ENCODE results near the gene COMP.

COMP gene

DNA sequence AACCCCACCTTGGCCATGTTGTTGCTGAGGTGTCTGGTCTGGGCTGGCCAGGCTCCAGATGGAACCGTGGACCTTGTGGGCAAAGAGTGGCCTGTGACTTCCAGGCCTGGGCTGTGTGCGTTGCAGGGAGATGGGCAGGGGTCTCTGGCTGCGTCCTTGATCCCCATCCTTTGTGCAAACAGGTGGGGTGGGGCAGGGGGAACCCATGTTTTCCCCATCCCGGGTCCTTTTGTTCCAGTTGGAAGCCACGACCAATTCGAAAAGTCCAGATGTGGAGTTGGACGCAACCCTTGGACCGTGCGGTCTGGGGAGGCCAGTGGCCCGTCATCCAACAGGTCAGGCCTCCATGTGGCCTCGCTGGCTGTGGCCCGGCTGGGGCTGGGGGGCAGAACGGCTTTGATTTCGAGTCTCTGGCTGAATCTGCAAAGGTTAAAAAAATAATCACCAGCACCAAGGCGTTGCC is 13.1 kb upstream of the COMP start:
- DNase-seq (ENCODE audit: low read depth, low spot score), result no peak

DNA sequence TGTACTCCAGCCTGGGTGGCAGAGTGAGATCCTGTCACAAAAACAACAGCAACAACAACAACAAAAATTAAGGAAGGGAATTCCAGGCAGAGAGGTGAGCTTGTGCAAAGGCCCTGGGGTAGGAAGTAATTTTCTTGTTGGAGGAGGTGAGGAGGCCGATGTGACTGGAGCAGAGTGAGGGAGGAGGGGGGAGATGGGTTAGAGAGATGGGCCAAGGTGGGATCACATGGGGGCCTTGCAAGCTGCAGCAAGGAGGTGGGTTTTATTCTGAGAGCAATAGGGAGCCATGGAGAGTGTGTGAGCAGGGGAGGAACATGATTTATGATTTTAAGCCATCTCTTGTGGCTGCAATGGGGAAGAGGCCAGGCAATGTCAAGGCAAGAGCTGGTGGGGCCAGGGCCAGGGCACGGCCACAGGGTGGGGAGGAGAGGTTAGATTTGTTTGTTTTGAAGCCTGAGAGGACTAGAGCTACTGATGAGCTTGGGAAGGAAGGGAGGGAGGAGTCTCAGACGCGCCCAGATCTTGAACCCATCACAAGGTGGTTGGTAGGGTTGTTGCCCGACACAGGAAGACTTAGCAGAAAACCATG is 12.5 kb upstream of the COMP start:
- no peak for DNase-seq (ENCODE audit: low read depth, low spot score)

DNA sequence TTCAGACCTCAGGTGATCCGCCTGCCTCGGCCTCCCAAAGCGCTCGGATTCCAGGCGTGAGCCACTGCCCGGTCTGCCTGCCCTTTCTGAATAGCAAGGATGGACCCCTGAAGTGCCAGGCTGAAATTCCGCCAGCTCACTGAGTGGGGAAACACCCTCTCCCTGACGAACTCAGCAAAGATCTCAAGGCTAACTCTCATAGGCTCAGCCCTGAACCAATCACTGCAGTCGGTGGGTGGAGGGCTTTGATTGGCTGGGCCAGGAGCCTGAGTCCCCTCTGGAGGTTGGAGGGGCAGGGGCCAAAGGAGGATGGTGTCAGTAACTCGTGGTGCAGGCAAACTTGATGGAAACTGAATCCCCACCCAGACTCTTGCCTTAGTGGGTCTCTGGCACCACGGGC is 11.2 kb upstream of the COMP start:
- DNase-seq (ENCODE audit: low read depth, low spot score), result no peak

DNA sequence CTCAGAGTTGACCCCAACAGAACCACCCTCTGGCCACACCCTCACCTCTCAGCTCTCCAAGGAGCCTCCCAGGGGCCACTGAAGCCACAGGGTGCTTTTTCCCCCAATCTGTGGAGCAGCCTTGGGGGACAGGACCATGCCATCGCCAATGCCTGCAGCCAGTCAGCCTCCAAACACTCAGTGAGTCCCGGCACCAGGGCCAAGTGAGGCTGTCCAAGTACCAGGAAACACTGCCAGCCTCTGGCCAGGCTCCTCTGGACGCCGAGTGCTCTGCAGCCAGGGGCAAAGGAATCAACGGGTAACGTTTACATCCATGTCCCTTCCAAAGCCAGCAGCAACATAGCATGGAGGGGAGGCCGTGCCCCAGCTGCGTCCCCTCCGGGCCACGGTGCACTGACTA is 9.5 kb upstream of the COMP start:
- DNase-seq (ENCODE audit: low read depth, low spot score), result no peak

DNA sequence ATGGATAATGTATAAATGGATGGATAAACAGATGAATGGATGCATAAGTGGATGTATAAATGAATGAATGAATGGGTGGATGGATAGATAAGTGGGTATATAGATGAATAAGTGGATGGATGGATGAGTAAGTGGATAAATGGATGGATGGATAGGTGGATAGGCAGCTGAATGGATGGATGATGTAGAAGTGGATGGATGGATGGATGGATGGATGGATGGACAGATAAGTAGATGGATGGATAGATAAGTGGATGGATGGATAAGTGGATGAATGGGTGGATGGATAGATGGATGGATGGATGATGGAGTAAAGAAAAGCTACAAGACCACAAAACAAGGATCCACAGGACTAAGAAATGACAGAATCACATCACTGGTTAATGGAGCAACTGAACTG is 9.0 kb upstream of the COMP start:
- no peak for DNase-seq (ENCODE audit: low read depth, low spot score)

DNA sequence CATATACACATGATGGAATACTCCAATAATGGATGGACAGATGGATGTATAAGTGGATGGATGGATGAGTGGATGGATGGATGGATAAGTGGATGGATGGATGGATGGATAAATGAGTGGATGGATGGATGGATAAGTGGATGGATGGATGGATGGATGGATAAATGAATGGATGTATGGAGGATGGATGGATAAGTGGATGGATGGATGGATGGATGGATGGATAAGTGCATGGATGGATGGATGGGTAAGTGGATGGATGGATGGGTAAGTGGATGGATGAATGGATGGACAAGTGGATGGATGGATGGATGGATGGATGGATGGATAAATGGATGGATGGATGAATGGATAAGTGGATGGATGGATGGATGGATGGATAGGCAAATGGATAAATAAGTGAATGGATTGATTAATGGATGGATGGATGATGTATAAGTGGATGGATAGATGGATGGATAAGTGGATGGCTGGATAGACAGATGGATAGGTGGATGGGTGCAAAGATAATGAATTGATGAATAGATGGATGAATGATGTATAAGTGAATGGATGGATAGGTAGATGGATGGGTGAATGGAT is 8.4 kb upstream of the COMP start:
- DNase-seq (ENCODE audit: low read depth, low spot score), result no peak

DNA sequence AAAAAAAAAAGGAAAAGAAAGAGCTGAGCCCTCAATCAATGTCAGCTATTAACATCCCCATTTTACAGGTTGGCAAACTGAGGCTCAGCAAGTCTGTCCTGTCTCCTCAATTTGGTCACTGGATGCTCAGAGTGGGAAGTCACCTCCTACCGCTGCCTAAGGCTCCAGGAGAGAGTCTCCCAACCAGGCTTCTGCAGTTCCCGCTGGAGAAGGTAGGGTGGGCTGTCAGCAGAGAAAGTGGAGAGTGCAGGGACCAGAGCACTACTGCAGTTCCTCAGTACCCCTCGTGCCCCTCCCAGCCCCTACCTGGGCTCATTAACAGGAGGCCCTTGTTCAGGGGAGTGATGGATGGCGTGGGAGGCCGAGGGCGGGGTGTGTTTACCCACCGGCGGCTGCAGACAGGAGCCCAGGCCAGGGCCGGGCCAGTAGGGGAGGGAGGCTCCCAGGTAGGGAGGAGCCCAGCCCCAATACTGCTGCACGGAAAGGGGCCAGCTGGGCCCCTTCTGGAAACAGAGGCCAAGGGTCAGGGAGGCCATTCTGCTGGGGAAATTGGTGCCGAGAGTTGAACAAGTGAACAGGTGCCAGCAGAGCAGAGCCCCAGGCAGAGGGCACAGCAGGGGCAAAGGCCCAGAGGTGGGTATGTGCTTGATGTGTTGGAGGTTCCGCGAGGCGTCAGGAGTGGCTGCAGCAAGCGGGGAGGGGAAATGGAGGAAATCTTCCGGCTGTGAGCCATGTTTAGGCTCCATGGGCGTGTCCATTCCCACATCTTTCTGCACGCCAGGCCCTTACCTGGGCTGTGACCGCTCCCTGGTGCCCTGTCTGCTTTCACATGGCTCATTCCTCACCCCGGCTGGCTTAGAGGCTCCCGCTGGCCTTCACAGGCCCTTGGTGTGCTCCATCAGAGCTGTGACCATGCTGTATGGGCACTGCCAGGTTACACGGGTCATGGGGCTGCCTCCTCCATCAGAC is 7.6 kb upstream of the COMP start:
- DNase-seq (ENCODE audit: low read depth, low spot score), result no peak

DNA sequence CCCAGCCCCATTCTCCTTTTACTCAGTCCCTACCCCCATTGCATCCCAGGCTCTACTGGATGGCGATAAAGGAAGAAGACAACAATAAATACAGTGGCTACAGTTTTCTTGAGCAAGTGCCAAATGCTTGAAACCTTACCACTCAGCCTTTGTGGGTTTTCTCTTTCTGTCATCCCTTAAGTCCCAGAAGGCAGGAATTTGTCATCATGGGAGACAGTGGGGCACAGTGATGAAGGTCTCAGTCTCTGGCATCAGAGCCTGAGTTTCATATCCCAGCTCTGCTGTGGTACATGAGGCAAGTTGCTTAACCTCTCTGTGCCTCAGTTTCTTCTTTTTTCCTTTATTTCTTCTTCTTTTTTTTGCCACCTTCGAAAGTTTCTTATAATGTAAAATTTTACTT is 5.1 kb upstream of the COMP start:
- no peak for DNase-seq (ENCODE audit: low read depth, low spot score)

DNA sequence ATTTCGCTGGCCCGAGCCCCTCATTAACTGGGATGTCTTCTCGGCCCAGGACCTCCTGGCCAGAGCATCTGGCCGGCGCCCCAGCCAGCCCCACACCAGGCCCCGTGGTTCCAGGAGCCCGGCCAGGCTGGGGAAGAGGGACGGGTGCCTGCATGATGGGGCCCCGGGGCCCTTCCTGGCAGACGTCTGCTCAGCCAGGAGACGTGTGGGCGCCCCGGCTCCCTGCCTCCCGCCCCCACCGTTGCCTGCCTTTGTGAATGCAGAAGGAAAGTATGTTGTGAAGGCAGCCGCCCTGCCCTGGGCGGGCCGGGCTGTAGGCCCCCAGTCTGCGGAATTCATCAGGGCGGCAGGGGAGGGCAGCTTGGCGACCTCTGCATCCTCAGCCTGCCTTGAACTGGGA is 4.4 kb upstream of the COMP start:
- DNase-seq (ENCODE audit: low read depth, low spot score), result no peak

DNA sequence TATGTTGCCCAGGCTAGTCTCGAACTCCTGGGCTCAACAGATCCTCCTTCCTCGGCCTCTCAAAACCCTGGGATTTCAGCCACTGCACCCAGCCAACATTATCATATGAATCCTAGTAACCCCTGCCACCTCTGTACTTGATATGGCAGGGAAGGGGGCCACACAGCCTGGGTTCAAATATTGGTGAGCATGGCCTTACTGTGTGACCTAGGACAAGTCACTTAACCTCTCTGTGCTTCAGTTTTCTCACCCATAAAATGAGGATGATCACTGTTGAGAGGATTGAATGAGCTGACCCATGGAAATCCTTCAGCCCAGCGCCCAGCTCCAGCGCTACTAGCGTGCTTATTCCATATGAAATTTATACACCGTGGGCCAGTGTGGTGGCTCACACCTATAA is 3.6 kb upstream of the COMP start:
- DNase-seq (ENCODE audit: low read depth, low spot score), result no peak

DNA sequence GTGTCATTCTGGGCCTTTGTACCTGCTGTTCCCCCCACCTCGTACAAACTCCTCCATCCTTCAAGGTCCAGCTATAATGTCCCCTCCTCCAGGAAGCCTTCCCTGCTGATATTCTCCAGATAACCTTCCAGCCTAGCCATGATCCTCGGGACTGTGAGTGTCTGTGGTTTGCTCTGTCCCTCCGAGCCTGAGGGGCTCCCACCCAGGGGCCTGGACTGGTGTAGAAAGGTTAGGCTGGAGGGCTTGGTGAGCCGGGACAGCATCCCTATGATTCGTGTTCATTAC is 2.9 kb upstream of the COMP start:
- DNase-seq (ENCODE audit: low read depth, low spot score), result no peak

DNA sequence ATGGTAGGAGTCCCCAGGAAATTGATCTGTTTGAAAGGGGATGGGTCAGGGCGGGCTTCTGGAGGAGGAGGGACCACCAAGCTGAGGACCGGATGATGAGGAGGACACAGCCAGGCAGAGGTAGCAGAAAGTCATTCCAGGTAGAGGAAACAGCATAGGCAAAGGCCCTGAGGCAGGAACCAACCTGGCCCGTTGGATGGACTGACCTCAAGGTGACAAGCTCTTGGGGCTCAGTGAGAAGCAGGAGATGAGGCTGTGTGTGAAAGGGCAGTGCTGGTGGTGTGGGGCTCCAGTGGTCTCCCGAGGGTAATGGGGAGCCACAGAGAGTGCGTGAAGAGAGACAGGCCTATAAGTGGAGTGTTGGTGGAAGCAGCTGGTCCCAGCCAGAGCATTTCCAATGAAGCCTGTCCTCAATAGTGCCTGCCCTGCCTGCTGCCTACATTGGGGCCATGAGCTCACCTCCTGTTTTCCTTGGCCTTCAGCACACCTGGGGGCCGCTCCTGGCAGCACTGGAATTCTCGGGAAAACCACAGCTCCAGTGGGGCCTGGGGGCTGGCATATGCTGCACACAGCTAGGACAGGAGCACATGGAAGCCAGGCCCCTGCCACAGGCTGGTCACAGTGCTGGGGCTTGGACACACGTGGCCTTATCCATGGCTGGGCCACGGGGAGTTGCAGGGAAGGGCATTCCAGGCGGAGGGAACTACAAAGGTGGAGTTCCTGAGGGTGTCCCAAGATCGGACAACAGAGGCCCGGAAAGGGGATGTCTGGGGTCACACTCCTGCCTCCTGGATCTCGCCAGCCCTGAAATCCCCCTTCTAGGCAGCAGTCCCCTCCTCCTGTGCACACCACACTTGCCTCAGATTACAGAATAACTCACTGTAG is 2.3 kb upstream of the COMP start:
- no peak for DNase-seq (ENCODE audit: low read depth, low spot score)

DNA sequence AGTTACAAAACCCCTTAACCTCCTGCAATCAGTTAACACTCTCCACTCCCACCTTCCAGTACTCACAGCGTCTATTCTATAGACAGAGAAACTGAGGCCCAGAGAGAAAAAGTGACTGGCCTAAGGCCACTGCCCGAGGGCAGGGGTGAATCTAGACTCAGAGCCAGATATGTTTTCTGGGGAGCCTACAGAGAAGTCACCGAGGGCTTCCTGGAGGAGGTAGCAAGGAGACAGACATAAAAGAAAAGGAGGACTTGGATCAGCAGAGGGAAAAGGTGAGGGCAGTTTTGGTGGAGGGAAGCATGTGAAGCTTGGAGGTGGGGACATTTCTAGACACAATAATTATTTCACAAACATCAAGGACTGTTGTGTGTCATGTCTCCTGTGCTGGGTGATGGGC is 1.6 kb upstream of the COMP start:
- no peak for DNase-seq (ENCODE audit: low read depth, low spot score)

DNA sequence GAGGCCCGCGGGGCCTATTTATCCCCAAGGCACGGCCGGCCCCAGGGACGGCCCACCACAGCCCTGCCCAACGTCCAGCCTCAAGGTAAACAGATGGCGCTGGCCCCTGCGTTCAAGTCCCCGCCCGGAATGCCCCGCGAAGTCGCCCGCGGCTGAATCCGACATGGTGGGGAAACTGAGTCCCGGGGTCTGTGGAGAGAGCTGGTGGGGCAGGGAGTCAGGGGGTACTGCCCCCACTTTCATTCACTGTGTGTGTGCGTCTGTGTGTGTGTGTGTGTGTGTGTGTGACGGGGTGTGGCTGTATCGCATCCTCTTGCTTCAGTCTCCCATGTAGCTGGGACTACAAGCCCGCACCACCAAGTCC is 192 bp upstream of the COMP start:
- DNase-seq (ENCODE audit: low read depth, low spot score), result no peak

DNA sequence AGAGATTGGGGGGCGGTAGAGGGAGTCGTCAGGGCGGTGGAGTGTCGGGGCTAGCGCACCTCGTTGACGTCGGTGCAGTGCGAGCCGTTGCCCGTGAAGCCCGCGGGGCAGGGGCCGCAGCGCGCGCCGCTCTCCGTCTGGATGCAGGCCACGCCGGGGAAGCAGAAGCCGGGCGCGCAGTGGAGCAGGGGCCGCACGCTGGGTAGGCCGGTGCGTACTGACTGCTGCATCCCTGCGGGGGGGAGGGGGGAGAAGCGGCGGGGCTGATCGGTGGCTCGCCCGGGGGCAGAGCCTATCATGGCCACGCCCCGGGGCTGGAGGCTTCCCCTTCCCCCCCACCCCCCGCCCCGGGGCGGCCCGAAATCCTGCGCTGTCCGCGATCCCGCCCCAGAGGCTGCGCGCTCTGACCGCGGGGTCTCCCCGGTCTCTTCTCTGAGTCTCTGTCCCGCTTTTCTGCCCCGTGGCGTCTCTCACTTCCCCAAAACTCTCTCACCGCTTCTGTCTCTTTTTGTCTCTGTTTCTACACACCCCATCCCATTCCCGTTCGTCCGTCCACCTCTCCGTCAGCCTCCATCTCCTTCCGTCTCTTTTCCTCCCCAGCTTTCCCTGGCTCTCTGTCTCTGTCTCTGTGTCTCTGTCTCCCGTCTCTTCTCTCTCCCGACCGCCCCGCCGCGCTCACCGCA is 1.1 kb downstream of the COMP start:
- no peak for DNase-seq (ENCODE audit: low read depth, low spot score)

DNA sequence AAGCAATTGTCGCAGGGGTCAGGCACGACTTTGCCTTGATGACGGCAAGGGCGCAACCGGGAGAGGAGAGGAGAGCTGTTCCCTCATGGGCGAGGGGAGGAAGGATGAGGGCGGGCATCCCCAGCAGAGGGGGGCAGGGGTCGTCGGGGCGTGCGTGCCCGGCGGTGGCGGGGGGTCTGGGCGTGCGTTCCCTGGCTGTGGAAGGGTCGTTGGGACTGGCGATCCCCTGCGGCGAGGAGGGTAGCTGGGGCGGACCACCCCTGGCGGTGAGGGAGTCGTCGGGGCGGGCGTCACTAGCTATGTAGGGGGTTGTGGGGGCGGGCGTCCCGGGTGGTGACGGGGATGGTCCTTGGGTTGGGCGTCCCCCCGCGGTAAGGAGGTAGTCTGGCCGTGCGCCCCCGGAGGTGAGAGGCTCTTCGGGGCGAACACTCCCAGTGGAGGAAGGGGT is 1.7 kb downstream of the COMP start:
- DNase-seq (ENCODE audit: low read depth, low spot score), result no peak

DNA sequence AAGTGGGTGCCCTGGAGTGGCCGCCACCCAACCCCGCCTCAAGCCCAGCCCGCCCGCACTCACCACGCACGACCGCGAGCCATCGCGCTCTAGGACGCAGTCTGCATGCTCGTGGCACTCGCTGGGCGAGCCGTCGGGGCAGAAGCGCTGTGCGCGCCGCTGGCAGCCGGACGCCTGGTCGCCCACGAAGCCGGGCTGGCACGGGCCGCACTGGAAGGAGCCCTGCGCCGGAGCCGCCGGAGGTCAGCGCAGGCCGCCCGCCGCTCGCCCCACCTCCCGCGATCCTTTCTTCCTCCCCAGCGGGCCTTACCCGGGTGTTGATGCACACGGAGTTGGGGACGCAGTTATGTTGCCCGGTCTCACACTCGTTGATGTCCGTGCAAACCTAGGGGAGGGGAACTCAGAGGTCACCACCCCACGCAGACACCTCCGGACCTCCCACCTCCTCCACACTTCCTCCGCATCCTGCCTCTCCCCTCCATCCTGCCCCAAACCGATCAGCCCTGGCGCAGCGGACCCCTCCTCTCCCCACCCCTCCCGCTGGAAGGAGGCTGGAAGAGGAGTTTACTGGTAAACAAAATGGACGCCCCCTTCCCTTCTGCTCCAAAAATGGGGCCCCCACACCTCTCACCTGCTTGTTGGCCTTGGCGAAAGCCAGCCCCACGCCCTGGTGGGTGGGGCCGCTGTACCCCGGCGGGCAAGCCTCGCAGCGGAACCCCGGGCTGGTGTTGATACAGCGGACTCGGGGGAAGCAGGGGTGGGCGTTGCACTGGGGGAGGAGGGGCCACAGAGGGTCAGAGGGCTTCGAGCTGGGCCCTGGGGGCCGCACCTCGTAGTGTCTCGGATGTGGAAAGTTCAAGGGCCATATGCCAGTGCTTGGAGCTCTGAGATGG is 2.3 kb downstream of the COMP start:
- no peak for DNase-seq (ENCODE audit: low read depth, low spot score)

DNA sequence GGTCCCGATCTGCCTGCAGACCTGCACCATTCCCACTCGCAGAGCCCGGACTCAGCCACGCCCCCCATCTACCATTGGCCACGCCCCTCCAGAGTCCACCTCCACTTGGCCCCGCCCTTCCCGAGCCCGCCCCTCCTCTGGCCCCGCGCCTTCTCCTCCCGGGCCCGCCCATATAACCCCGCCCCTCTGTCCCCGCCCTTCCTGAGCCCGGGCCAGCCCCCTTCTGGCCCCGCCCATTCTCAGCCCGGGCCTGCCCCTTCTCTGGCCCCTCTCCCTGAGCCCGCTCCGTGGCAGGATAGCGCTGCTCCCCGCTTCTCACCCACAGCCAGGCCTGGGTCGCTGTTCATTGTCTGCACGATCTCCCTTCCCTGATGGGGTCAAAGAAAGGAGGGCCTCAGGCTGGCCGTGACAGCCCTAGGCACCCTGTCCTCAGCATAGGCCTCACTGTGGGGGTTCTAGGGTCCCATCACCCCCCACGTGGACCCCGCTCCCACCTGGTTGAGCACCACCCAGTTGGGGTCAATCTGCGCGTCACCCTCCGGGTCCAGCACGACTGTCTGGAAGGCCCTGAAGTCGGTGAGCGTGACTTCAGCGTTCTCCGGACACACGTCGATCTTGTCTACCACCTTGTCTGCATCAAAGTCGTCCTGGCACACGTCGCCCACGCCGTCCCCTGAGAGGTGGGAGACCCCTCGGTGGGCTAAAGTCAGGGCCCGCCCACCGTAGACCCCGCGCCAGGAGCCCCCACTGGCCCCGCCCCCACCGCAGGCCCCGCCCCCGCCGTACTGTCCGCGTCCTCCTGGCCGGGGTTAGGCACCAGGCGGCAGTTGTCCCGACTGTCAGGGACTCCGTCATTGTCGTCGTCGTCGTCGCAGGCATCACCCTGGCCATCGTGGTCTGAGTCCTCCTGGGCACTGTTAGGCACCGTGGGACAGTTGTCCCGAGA is 5.7 kb downstream of the COMP start:
- no peak for DNase-seq (ENCODE audit: low read depth, low spot score)

DNA sequence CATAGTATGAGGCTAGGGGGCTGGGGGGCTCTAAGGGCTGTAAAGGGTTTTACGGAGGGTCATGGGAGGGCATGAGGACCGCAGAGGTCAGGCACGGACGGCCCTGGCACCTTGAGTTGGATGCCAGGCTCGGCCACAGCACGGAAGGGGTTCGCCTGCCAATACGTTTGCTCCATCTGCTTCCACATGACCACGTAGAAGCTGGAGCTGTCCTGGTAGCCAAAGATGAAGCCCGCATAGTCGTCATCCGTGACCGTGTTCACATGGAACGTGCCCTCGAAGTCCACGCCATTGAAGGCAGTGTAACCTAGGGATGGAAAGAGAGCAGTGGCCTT is 6.4 kb downstream of the COMP start:
- DNase-seq (ENCODE audit: low read depth, low spot score), result no peak
